Heart left ventricle (tissue), 16 donors: ENCODE data around the gene TMEM52. TPM values are rescaled to one million over a fixed set of nuclear protein-coding genes. Genes with fewer than 3 reads are reported as not detected.
A peak's percentile ranks its signal among the peaks of the same experiment; 100 is the strongest.

Experiments
- ATAC-seq, 4 donors: fragments of 200-7000 bp; cut with Tn5 transposase; one replicate each; pipeline ENCODE4 v1.9.1; 2020 to 2022; ENCODE audit warnings: moderate library complexity in 4 of 4, mild to moderate bottlenecking in 3 of 4, moderate number of reproducible peaks in 1 of 4
- DNase-seq, 5 donors: peaks; one replicate each; pipeline ENCODE4 v3.0.0-alpha.2; 2020
- H3K27ac ChIP-seq, 12 donors: fragments of 200-600 bp; sonication (generic) in 4 of 12; one replicate each; pipeline versions ENCODE4 v1.5.0 to v1.8.0; 2016 to 2022; ENCODE audit warnings: mild to moderate bottlenecking in 2 of 12
- H3K27me3 ChIP-seq, 9 donors: fragments of 200-600 bp; sonication (generic) in 2 of 9; one replicate each; pipeline versions ENCODE4 v1.5.1 to v1.8.0; 2016 to 2022; ENCODE audit warnings: mild to moderate bottlenecking in 3 of 9
- H3K36me3 ChIP-seq, 9 donors: fragments of 200-600 bp; sonication (generic) in 2 of 9; one replicate each; pipeline versions ENCODE4 v1.5.0 to v1.8.0; 2018 to 2022; ENCODE audit warnings: mild to moderate bottlenecking in 2 of 9
- H3K4me1 ChIP-seq, 12 donors: fragments of 200-600 bp; sonication (generic) in 4 of 12; one replicate each; pipeline versions ENCODE4 v1.5.0 to v1.8.0; 2016 to 2022; ENCODE audit warnings: mild to moderate bottlenecking in 3 of 12
- H3K4me3 ChIP-seq, 12 donors: fragments of 200-600 bp; sonication (generic) in 4 of 12; one replicate each; pipeline versions ENCODE4 v1.5.0 to v1.8.0; 2017 to 2022; ENCODE audit warnings: mild to moderate bottlenecking in 9 of 12, moderate library complexity in 4 of 12
- H3K9me3 ChIP-seq, 12 donors: fragments of 200-600 bp; sonication (generic) in 4 of 12; one replicate each; pipeline versions ENCODE4 v1.5.0 to v1.8.0; 2016 to 2022; ENCODE audit warnings: mild to moderate bottlenecking in 1 of 12
- POLR2A ChIP-seq, 2 donors: fragments of 450-650 bp; IDR thresholded peaks; one replicate each; pipeline ENCODE4 v1.6.1; 2017; ENCODE audit warnings: antibody characterized with exemption in 2 of 2, mild to moderate bottlenecking in 2 of 2, moderate library complexity in 2 of 2
- WGBS, 4 donors: extraction: QIAGEN DNeasy Blood & Tissue Kit in 2 of 4; methylation state at CpG; one replicate each; pipeline versions ENCODE4 v1.1.5 to v1.1.7; 2013 to 2018; 5-methylcytosine and 5-hydroxymethylcytosine counted together
- intact Hi-C, 10 donors: fragments of 100-400 bp; cut with DNase I; formaldehyde crosslinking; loops; one replicate each; pipeline versions ENCODE4 v1.11.1 to v1.14.2; 2022
- polyA plus RNA-seq, 2 donors: library from polyadenylated mRNA; stranded (reverse); fragments of 200-250 nt; gene quantifications; one replicate each; pipeline ENCODE4 v1.2.3, GENCODE V29; 2013
- total RNA-seq, 9 donors: library from RNA; depleted of rRNA in 2 of 9; stranded (reverse); fragments of >200 nt in 2 of 9; fragmentation: NEBNext Ultra II Directional in 3 of 9; extraction: Animal tissue kit (Norgen Biotek cat#: 25700) in 3 of 9; gene quantifications; one replicate each; pipeline versions ENCODE4 v1.1.0 to v1.2.4, GENCODE V29; 2016 to 2023
- TF ChIP-seq, protein P1 (sequence below), 12 donors: fragments of 200-600 bp; sonication (generic) in 4 of 12; IDR thresholded peaks; one replicate each; pipeline versions ENCODE4 v1.5.0 to v1.8.0; 2018 to 2022; ENCODE audit warnings: antibody characterized with exemption in 12 of 12, mild to moderate bottlenecking in 5 of 12
- donor health status: ischemic (EF 13 %, LVEDD 7.1; RV severe dilation, severe dysfunction).
- donor health status: healthy with polysubstance abuse.
- donor health status: DM: no; HTN: yes; CAD: no.
- donor health status: DM: no; HTN: no; CAD: no.
- donor health status: ischemic (EF 25% LVEDD 6.9; RV normal size, moderate dysfunction).
- donor health status: ischemic (EF 25% LVEDD 5.7; RV mildly dilated, moderate dysfunction).
- donor health status: healthy.
- donor health status: DM: yes; HTN: yes; CAD: no.
- donor health status: ischemic (EF 35%, LVEDD 5.7; RV mildly dilated, moderate dysfunction).
- donor health status: nonischemic (EF 11% LVEDD 7.7; RV severe dilation, severe dysfunction).
- donor health status: DM: yes; HTN: yes; CAD: no.
- donor health status: PGD.
- donor health status: ischemic (EF 29% LVEDD 5.4; RV normal size, mild dysfunction).
- donor health status: nonischemic (EF 23%, LVEDD 6.1; RV moderate dilation, normal function).

The TMEM52 gene
- total and polyA plus RNA-seq, 11 donors: 0.35 to 7.9 (median 1.1) TPM

- no peak for ATAC-seq
- Histone ChIP-seq H3K27ac (no peak overlapping the region), H3K4me1 (peaks cover 0 to 17% (median 5%) of the 10 kb centered on the region in 12 donors), H3K36me3 (no peaks in the 10 kb centered on the region), H3K9me3 (no peaks in the 10 kb centered on the region), H3K4me3 (no peak overlapping the region), H3K27me3 (peaks cover 0 to 17% (median 0%) of the 10 kb centered on the region in 9 donors)
- TF ChIP-seq, protein P1, sequence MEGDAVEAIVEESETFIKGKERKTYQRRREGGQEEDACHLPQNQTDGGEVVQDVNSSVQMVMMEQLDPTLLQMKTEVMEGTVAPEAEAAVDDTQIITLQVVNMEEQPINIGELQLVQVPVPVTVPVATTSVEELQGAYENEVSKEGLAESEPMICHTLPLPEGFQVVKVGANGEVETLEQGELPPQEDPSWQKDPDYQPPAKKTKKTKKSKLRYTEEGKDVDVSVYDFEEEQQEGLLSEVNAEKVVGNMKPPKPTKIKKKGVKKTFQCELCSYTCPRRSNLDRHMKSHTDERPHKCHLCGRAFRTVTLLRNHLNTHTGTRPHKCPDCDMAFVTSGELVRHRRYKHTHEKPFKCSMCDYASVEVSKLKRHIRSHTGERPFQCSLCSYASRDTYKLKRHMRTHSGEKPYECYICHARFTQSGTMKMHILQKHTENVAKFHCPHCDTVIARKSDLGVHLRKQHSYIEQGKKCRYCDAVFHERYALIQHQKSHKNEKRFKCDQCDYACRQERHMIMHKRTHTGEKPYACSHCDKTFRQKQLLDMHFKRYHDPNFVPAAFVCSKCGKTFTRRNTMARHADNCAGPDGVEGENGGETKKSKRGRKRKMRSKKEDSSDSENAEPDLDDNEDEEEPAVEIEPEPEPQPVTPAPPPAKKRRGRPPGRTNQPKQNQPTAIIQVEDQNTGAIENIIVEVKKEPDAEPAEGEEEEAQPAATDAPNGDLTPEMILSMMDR (IDR thresholded peaks at IDR 0.05): no peak
- no peak for TF ChIP-seq POLR2A (IDR thresholded peaks at IDR 0.05)
- 85 to 88% (median 86%) methylated on average over 18 to 45 of the region's 45 CpGs for WGBS, 4 donors
- DNase-seq: peak in 1 of 5 donors; percentile 57
- intact Hi-C loops: loop anchor here in 9 of 10 donors (5.0 to 10.0 kb wide), 3 partner anchors 99 to 232 kb away; no protein-coding TSS in a partner anchor
Observed at GRCh38 chr1:1942753-1943656, 23.9 kb upstream of the TMEM52 start.

DNA sequence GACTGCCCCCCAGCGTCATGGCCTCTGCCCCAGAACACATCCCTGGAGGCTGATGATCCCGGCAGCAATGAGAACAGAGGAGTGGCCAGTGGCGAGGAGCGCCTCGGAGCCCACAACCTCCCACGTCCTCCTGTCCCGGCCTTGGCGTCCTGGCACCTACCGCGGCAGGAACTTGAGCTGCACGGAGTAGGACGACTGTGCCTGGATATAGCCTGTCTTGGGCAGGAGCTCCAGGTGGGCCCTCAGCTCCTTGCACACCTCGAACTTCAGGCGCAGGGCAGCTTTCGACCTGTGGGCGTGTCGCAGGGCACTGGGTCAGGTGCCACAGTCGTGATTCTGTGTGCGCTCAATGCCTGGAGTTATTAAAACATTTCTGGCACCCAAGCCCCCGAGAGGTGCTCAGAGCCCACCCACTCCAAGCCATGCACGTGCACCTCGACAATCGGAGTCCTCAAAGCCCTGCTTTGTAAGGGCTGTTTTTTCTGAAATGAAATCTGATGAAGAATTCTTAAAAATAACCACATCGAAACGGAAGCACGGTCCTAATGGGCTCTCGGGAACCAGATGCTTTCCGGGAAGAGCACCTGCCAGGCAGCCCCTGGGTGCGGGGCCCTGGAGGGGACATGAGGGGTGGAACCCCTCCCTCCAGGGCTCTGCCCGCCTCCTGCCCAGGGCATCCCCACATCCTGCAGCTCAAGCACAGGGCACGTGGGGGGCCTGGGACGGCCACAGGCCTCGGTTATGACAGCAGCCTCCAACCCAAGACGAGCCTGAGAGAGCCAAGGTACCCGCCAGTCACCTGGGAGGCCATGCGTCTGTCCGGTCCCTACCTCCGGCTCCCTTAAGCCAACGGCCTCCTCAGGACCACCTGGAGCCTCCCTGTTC, 23.0 kb upstream of the TMEM52 start:
- DNase-seq (peak in 1 of 5 donors; percentile 46), ATAC-seq (no peak)
- H3K36me3 ChIP-seq: no peaks in the 10 kb centered on the region
- TF ChIP-seq, protein P1 (IDR thresholded peaks at IDR 0.05): no peak
- H3K27ac ChIP-seq: no peak overlapping the region
- WGBS, 4 donors: 75 to 79% (median 77%) methylated on average over 35 to 39 of the region's 39 CpGs
- H3K4me3 ChIP-seq: no peak overlapping the region
- intact Hi-C loops: loop anchor here in 9 of 10 donors (2.0 to 10.0 kb wide), 4 partner anchors 100 to 233 kb away; no protein-coding TSS in a partner anchor
- H3K27me3 ChIP-seq: peaks cover 0 to 17% (median 0%) of the 10 kb centered on the region in 9 donors
- H3K4me1 ChIP-seq: peaks cover 0 to 16% (median 5%) of the 10 kb centered on the region in 12 donors
- no peaks in the 10 kb centered on the region for H3K9me3 ChIP-seq

DNA sequence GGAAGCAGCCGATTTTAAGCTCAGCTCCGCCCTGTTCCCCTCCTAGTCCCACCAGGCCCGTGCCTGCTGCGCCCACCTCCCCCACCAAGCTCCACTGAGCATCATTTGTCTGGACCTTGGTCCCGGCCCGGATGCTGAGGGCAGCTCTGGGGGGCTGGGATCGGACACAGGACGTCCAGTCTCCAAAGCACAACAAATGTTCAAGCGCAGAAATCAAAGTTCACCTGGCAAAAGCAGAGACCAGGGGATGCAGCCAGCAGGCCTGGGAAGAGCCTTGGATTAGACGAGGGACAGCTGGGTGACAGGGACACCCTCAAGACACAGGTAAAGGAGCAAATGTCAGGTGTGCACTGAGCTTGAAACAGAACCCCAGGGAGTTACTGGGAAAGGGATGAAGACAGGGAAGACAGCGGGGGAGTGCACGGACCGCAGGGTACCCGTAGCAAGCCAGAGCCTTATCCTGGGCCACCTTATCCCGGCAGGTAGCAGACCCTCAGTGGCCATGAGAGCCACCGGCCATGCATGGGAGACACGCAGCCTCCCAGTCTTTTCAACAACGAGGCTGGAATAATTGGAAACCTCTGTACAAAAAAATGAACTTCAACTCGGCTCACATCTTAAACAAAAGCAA, 22.2 kb upstream of the TMEM52 start:
- DNase-seq (peak in 1 of 5 donors; percentile 41), ATAC-seq (no peak)
- intact Hi-C loops: loop anchor here in 9 of 10 donors (2.0 to 10.0 kb wide), 4 partner anchors 101 to 233 kb away; no protein-coding TSS in a partner anchor
- Histone ChIP-seq H3K4me1 (peaks cover 0 to 10% (median 3%) of the 10 kb centered on the region in 12 donors), H3K9me3 (no peaks in the 10 kb centered on the region), H3K27me3 (peaks cover 0 to 17% (median 0%) of the 10 kb centered on the region in 9 donors), H3K36me3 (no peaks in the 10 kb centered on the region), H3K4me3 (no peak overlapping the region), H3K27ac (no peak overlapping the region)
- TF ChIP-seq, protein P1 (IDR thresholded peaks at IDR 0.05): no peak
- no peak for TF ChIP-seq POLR2A (IDR thresholded peaks at IDR 0.05)
- 61 to 73% (median 66%) methylated on average over 19 of the region's 19 CpGs for WGBS, 4 donors
